ENCODE data around the gene MMP12.

Gene MMP12

DNA sequence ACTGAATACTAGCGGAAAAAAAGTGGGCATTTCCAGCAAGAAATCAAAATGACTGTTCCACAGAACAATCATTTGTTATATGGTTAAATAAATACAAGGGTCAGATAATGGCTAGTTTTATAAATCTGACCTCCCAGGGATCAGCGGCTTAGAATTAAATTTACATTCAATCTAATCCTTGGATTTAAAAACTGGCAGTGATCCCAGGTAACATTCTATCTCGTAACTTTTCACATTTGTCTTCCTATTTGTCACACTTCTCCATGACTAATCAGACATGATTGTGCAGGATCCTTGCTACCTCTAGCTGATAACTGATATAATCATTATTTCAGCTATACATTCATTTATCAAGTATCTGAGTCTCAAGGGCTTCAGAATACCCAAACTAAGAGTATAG is 28.5 kb downstream of the MMP12 start:
- H3K27me3 ChIP-seq = peaks cover 8% of the 10 kb centered on the region
- no peaks in the 10 kb centered on the region for H3K4me1 ChIP-seq (ENCODE audit: control insufficient read depth in 1 of 2, insufficient read depth in 1 of 2, low read depth in 1 of 2, low read length in 1 of 2)
- no peak overlapping the region for H3K27ac ChIP-seq
- TF ChIP-seq CTCF (IDR thresholded peaks at IDR 0.05) = no peak
- H3K9me3 ChIP-seq = no peaks in the 10 kb centered on the region
- H3K4me3 ChIP-seq (ENCODE audit: low read depth in 1 of 2, low read length in 1 of 2) = no peak overlapping the region
- no peaks in the 10 kb centered on the region for H3K36me3 ChIP-seq

DNA sequence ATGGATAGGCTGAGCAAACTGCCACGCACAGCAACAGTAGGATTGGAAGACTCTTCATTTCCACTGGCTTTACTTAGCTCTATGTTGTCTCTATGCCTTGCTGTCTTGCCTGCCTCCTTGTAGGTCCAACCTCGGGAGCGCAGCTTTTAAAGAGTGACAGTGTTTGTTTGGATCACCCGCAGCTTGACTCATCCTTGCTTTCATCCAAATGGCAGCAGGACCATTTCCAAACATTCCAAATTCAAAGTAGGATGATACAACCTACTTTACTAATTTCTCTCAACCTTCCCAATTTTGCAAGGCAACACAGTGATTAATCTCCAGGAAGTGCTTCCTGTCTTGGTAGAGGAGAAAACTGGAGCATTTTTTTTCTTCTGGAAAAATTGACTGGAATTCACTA is 31.3 kb downstream of the MMP12 start, which contains the start of gene MMP3:
Gene MMP3 (minus strand): TSS at position 121 of the 400 bp plus-strand sequence. CDS start 63 bp downstream, at position 58.
- Histone ChIP-seq H3K4me3 (ENCODE audit: low read depth in 1 of 2, low read length in 1 of 2) (no peak within 1 kb of the TSS), H3K27ac (no peak within 1 kb of the TSS)

GRCh38 chr11:102842930-102843329 is 31.9 kb downstream of the MMP12 start:
- no peak overlapping the region for H3K27ac ChIP-seq
- H3K36me3 ChIP-seq = no peaks in the 10 kb centered on the region
- no peak for TF ChIP-seq CTCF (IDR thresholded peaks at IDR 0.05)
- H3K4me1 ChIP-seq (ENCODE audit: control insufficient read depth in 1 of 2, insufficient read depth in 1 of 2, low read depth in 1 of 2, low read length in 1 of 2) = no peaks in the 10 kb centered on the region
- peaks cover 8% of the 10 kb centered on the region for H3K27me3 ChIP-seq
- no peaks in the 10 kb centered on the region for H3K9me3 ChIP-seq
- no peak overlapping the region for H3K4me3 ChIP-seq (ENCODE audit: low read depth in 1 of 2, low read length in 1 of 2)

More for the DNA sequence above, 31.3 kb downstream of the MMP12 start, which contains the start of gene MMP3:
- no peaks in the 10 kb centered on the region for H3K4me1 ChIP-seq (ENCODE audit: control insufficient read depth in 1 of 2, insufficient read depth in 1 of 2, low read depth in 1 of 2, low read length in 1 of 2)
- TF ChIP-seq CTCF (IDR thresholded peaks at IDR 0.05) = no peak
- H3K36me3 ChIP-seq = no peaks in the 10 kb centered on the region
- no peaks in the 10 kb centered on the region for H3K9me3 ChIP-seq
- H3K27me3 ChIP-seq = peaks cover 8% of the 10 kb centered on the region

GRCh38 chr11:102840018-102840417 is 34.8 kb downstream of the MMP12 start:
- H3K27ac ChIP-seq = no peak overlapping the region
- no peaks in the 10 kb centered on the region for H3K36me3 ChIP-seq
- no peaks in the 10 kb centered on the region for H3K9me3 ChIP-seq
- H3K4me1 ChIP-seq (ENCODE audit: control insufficient read depth in 1 of 2, insufficient read depth in 1 of 2, low read depth in 1 of 2, low read length in 1 of 2) = no peaks in the 10 kb centered on the region
- TF ChIP-seq CTCF (IDR thresholded peaks at IDR 0.05) = no peak
- no peak overlapping the region for H3K4me3 ChIP-seq (ENCODE audit: low read depth in 1 of 2, low read length in 1 of 2)
- peaks cover 10% of the 10 kb centered on the region for H3K27me3 ChIP-seq

- Histone ChIP-seq H3K4me3 (ENCODE audit: low read depth in 1 of 2, low read length in 1 of 2) (no peak overlapping the region), H3K36me3 (no peaks in the 10 kb centered on the region), H3K27me3 (peaks cover 30% of the 10 kb centered on the region), H3K4me1 (ENCODE audit: control insufficient read depth in 1 of 2, insufficient read depth in 1 of 2, low read depth in 1 of 2, low read length in 1 of 2) (no peaks in the 10 kb centered on the region), H3K9me3 (no peaks in the 10 kb centered on the region), H3K27ac (no peak overlapping the region)
- TF ChIP-seq CTCF (IDR thresholded peaks at IDR 0.05) = no peak
Measured at GRCh38 chr11:102837646-102838045, 37.1 kb downstream of the MMP12 start.

- H3K27ac ChIP-seq = no peak overlapping the region
- H3K4me3 ChIP-seq (ENCODE audit: low read depth in 1 of 2, low read length in 1 of 2) = no peak overlapping the region
- no peaks in the 10 kb centered on the region for H3K36me3 ChIP-seq
- peaks cover 35% of the 10 kb centered on the region for H3K27me3 ChIP-seq
- H3K4me1 ChIP-seq (ENCODE audit: control insufficient read depth in 1 of 2, insufficient read depth in 1 of 2, low read depth in 1 of 2, low read length in 1 of 2) = no peaks in the 10 kb centered on the region
- no peaks in the 10 kb centered on the region for H3K9me3 ChIP-seq
- TF ChIP-seq CTCF (IDR thresholded peaks at IDR 0.05) = no peak
Measured at GRCh38 chr11:102837156-102837555, 37.6 kb downstream of the MMP12 start.
